K562 (cell line): ENCODE measurements around the gene MMP7.

Experiments used
- CHD1 ChIP-seq: fragments of 200-600 bp; sonication (generic); IDR thresholded peaks from one replicate; pipeline ENCODE4 v1.6.1; 2012; ENCODE audit warnings: mild to moderate bottlenecking, moderate library complexity, low read length, inconsistent platforms
- CTCF ChIP-seq, 3 experiments: IDR thresholded peaks in 2 of 3; conservative IDR thresholded peaks in 1 of 3; 2 replicates each; pipeline ENCODE4 v1.5.1; 2011 to 2012; ENCODE audit warnings: low read length in 3 of 3, mild to moderate bottlenecking in 3 of 3, control low read depth in 2 of 3, improper control_type of control experiment in 1 of 3, inconsistent platforms in 1 of 3, low read depth in 1 of 3, mixed read lengths in 1 of 3, moderate library complexity in 1 of 3; ENCODE audit not compliant: insufficient read depth in 2 of 3
- ETV6 ChIP-seq, 3 experiments: fragments of 150-350 bp in 1 of 3; sonication (generic) in 1 of 3; formaldehyde crosslinking in 1 of 3; IDR thresholded peaks; 2 replicates each; pipeline versions ENCODE4 v1.6.1 to v1.8.0; 2014 to 2022; ENCODE audit warnings: borderline replicate concordance in 2 of 3, low read depth in 2 of 3, antibody characterized with exemption in 1 of 3, low read length in 1 of 3, mild to moderate bottlenecking in 1 of 3, missing genetic modification reagents in 1 of 3
- NCOR1 ChIP-seq: fragments of 450-650 bp; IDR thresholded peaks from 2 replicates; pipeline ENCODE4 v1.6.1; 2016; ENCODE audit warnings: mild to moderate bottlenecking, moderate library complexity
- NFYB ChIP-seq: IDR thresholded peaks from 2 replicates; pipeline ENCODE4 v1.6.1; 2011; ENCODE audit warnings: mild to moderate bottlenecking, moderate library complexity; ENCODE audit not compliant: insufficient read length; ENCODE audit errors: extremely low read depth
- PHF8 ChIP-seq: fragments of 200-600 bp; sonication (generic); IDR thresholded peaks from 2 replicates; pipeline ENCODE4 v1.6.1; 2012; ENCODE audit warnings: mixed run types, mild to moderate bottlenecking, inconsistent platforms, low read length, moderate library complexity, borderline replicate concordance
- POLR2A ChIP-seq: fragments of 450-650 bp; conservative IDR thresholded peaks from 2 replicates; pipeline ENCODE4 v1.6.1; 2016
- POLR2AphosphoS5 ChIP-seq: IDR thresholded peaks from 2 replicates; pipeline ENCODE4 v1.6.1; 2011; ENCODE audit warnings: mild to moderate bottlenecking, low read depth, low read length, moderate library complexity; ENCODE audit not compliant: control insufficient read depth, insufficient read depth
- TCF15 ChIP-seq: fragments of 250-450 bp; sonication (Bioruptor Pico); IDR thresholded peaks from 2 replicates; pipeline ENCODE4 v1.8.0; 2022; ENCODE audit warnings: moderate library complexity, mild to moderate bottlenecking, inconsistent platforms
- USF1 ChIP-seq: sonication (generic); formaldehyde crosslinking; IDR thresholded peaks from 2 replicates; pipeline ENCODE4 v1.9.0; 2022; ENCODE audit warnings: mild to moderate bottlenecking, missing genetic modification reagents
- ZNF407 ChIP-seq: fragments of 450-650 bp; IDR thresholded peaks from 2 replicates; pipeline ENCODE4 v1.6.1; 2016; ENCODE audit warnings: low read depth

- no peak for TF ChIP-seq NFYB
- TF ChIP-seq USF1 (CRISPR knock-in tag) = no peak
- TF ChIP-seq CHD1 = no peak
- TF ChIP-seq PHF8 = no peak
- no peak for TF ChIP-seq CTCF (IDR thresholded peaks at IDR 0.05 in 2 of 3, conservative IDR thresholded peaks at IDR 0.05 in 1 of 3; ENCODE audit: insufficient read depth in 2 of 3, low read depth in 1 of 3, low read length in 3 of 3)
- TF ChIP-seq POLR2A = no peak
- TF ChIP-seq POLR2AphosphoS5 = no peak
- TF ChIP-seq ETV6 (IDR thresholded peaks at IDR 0.05; ENCODE audit: borderline replicate concordance in 1 of 2, low read depth in 2 of 2, low read length in 1 of 2) = no peak
- TF ChIP-seq ETV6 (CRISPR knock-in tag; IDR thresholded peaks at IDR 0.05; ENCODE audit: borderline replicate concordance) = no peak
- no peak for TF ChIP-seq TCF15 (CRISPR knock-in tag)
- no peak for TF ChIP-seq NCOR1
- TF ChIP-seq ZNF407 = no peak
Observed at GRCh38 chr11:102551169-102551781, 20.7 kb upstream of the MMP7 start.
